Panc1 (cell line): ENCODE results near the gene ORM2.

Experiments
- REST ChIP-seq, 2 experiments: IDR thresholded peaks; 2 replicates each; pipeline ENCODE4 v1.6.1; 2011 to 2012; ENCODE audit warnings: low read depth in 2 of 2, control low read depth in 1 of 2, low read length in 1 of 2, mild to moderate bottlenecking in 1 of 2, moderate library complexity in 1 of 2; ENCODE audit not compliant: insufficient read depth in 1 of 2
- TF ChIP-seq, protein P1 (sequence below): fragments of 450-650 bp; IDR thresholded peaks from 2 replicates; pipeline ENCODE4 v1.5.1; 2017; ENCODE audit warnings: mild to moderate bottlenecking

- TF ChIP-seq, protein P1, sequence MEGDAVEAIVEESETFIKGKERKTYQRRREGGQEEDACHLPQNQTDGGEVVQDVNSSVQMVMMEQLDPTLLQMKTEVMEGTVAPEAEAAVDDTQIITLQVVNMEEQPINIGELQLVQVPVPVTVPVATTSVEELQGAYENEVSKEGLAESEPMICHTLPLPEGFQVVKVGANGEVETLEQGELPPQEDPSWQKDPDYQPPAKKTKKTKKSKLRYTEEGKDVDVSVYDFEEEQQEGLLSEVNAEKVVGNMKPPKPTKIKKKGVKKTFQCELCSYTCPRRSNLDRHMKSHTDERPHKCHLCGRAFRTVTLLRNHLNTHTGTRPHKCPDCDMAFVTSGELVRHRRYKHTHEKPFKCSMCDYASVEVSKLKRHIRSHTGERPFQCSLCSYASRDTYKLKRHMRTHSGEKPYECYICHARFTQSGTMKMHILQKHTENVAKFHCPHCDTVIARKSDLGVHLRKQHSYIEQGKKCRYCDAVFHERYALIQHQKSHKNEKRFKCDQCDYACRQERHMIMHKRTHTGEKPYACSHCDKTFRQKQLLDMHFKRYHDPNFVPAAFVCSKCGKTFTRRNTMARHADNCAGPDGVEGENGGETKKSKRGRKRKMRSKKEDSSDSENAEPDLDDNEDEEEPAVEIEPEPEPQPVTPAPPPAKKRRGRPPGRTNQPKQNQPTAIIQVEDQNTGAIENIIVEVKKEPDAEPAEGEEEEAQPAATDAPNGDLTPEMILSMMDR = no peak
- TF ChIP-seq REST (IDR thresholded peaks at IDR 0.05; ENCODE audit: insufficient read depth in 1 of 2, low read depth in 2 of 2, low read length in 1 of 2) = no peak
Measured at GRCh38 chr9:114371973-114372917, 42.6 kb downstream of the ORM2 start.
